ENCODE measurements around the gene GLO1.

DNA sequence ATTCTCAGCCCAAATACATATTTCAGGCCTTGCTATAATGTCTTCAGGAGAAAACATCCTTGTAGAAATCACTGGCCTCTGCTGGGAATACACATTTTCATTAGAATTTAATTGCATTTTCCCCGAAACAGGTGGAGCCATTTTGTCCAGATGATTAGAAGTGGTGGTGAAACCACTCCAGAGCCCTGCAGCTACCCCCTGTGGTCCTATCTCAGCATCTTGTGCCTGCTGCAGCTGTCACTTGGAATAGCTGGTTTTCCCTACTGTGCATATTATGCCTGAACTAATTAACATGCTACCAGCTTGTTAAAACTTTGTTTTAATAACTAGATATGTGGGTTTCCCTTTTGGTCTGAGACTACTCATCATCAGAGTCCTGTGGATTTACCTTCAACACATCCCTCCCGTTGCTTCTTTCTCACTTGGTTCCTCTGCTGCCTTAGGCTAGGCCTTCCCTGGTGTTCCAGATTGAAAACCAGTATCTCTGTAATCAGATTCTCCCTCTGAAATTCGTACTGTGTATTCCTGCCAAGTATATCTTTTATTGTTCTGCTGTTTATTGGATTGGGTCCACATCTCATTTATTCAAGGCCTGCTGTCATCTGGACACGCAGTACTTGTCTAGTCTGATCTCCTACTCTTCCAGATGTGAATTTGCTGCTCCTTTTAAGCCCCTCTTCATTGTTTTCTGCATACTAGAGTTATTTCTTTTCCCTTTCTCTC is 27.4 kb upstream of the GLO1 start:
- TF ChIP-seq, protein P1, sequence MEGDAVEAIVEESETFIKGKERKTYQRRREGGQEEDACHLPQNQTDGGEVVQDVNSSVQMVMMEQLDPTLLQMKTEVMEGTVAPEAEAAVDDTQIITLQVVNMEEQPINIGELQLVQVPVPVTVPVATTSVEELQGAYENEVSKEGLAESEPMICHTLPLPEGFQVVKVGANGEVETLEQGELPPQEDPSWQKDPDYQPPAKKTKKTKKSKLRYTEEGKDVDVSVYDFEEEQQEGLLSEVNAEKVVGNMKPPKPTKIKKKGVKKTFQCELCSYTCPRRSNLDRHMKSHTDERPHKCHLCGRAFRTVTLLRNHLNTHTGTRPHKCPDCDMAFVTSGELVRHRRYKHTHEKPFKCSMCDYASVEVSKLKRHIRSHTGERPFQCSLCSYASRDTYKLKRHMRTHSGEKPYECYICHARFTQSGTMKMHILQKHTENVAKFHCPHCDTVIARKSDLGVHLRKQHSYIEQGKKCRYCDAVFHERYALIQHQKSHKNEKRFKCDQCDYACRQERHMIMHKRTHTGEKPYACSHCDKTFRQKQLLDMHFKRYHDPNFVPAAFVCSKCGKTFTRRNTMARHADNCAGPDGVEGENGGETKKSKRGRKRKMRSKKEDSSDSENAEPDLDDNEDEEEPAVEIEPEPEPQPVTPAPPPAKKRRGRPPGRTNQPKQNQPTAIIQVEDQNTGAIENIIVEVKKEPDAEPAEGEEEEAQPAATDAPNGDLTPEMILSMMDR (conservative IDR thresholded peaks at IDR 0.05; ENCODE audit: low read depth in 2 of 2): no peak
- TF ChIP-seq EZH2 (IDR thresholded peaks at IDR 0.05; ENCODE audit: low read depth, unreplicated experiment): no peak
- TF ChIP-seq ZNF114 (CRISPR knock-in tag; IDR thresholded peaks at IDR 0.05): no peak
- TF ChIP-seq POLR2AphosphoS5 (IDR thresholded peaks at IDR 0.05; ENCODE audit: low read depth): no peak
- no peak for TF ChIP-seq EZH2phosphoT487 (IDR thresholded peaks at IDR 0.05; ENCODE audit: unreplicated experiment)
- TF ChIP-seq REST (IDR thresholded peaks at IDR 0.05; ENCODE audit: unreplicated experiment): no peak
- no peak for TF ChIP-seq CREB1 (CRISPR knock-in tag; IDR thresholded peaks at IDR 0.05; ENCODE audit: low read depth)
- no peak for TF ChIP-seq JUNB (IDR thresholded peaks at IDR 0.05; ENCODE audit: unreplicated experiment)
- TF ChIP-seq ZNF331 (CRISPR knock-in tag; IDR thresholded peaks at IDR 0.05; ENCODE audit: low read depth): no peak
- TF ChIP-seq NANOG (IDR thresholded peaks at IDR 0.05; ENCODE audit: borderline replicate concordance): no peak
- no peak for TF ChIP-seq STAT1 (IDR thresholded peaks at IDR 0.05; ENCODE audit: unreplicated experiment)

All from GM23338 (cell line).